Measurements from ENCODE around the gene CSTF2T. TPM values are rescaled to one million over a fixed set of nuclear protein-coding genes. Genes with fewer than 3 reads are reported as not detected.

CSTF2T gene
- total RNA-seq, 2 donors from 2014 or later, result 20.9 to 22.4 TPM

DNA sequence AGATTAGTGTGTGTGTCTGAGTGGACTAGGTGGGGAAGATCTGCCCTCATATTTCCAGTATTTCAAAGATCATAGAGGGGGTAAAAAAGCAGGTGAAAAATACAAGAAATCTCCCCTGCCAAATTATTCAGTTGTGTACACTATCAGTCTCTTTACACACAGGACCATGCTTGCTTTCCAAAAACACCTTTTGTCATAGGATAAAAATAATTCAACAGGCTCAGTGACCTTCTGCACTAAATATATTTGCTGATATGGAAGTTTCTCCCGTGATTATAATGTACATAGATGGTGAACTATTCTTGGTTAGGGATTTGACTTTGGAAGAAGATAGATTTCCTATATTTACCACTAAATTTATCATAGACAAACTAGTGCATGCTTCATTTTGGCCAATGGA, 24.6 kb upstream of the CSTF2T start:
- DNase-seq (ENCODE audit: low spot score), result no peak
- intact Hi-C loops (cut with DNase I), result no loop called here
- H3K27ac ChIP-seq, result no peak overlapping the region
- no peaks in the 10 kb centered on the region for H3K4me1 ChIP-seq (replicated peaks)
- WGBS, result 84% methylated on average over 1 of the region's 1 CpG
- no peak overlapping the region for H3K4me3 ChIP-seq
- no peaks in the 10 kb centered on the region for H3K27me3 ChIP-seq (replicated peaks; ENCODE audit: insufficient read depth)
- TF ChIP-seq POLR2AphosphoS5 (IDR thresholded peaks at IDR 0.05), result no peak
- no peaks in the 10 kb centered on the region for H3K9me3 ChIP-seq
- no peaks in the 10 kb centered on the region for H3K36me3 ChIP-seq

DNA sequence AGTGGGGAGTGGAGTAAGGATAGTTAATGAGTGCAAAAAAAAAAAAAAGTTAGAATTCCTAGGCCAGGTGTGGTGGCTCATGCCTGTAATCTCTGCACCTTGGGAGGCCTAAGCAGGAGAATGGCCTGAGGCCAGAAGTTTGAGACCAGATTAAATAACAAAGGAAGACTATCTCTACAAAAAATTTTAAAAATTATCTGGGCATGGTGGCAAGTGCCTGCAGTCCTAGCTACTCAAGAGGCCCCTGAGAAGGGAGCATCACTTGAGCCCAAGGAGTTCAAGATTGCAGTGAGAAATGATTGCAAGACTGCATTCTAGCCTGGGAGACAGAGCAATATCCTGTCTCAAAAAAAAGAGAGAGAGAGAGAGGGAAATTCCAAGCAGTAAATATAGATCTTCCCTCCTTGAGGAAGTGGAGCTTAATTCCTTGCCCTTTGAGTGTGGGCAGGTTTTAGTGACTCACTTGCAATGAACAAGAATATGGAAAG, 19.5 kb upstream of the CSTF2T start:
- DNase-seq (ENCODE audit: low spot score), result no peak
- no peak overlapping the region for H3K4me3 ChIP-seq
- H3K36me3 ChIP-seq, result no peaks in the 10 kb centered on the region
- intact Hi-C loops (cut with DNase I), result no loop called here
- no peaks in the 10 kb centered on the region for H3K27me3 ChIP-seq (replicated peaks; ENCODE audit: insufficient read depth)
- H3K4me1 ChIP-seq (replicated peaks), result no peaks in the 10 kb centered on the region
- no peaks in the 10 kb centered on the region for H3K9me3 ChIP-seq
- no peak overlapping the region for H3K27ac ChIP-seq
- TF ChIP-seq POLR2A (IDR thresholded peaks at IDR 0.05), result no peak
- TF ChIP-seq CTCF (IDR thresholded peaks at IDR 0.05), result no peak
- no peak for TF ChIP-seq POLR2AphosphoS5 (IDR thresholded peaks at IDR 0.05)

GRCh38 chr10:51716981-51717380, 17.6 kb upstream of the CSTF2T start:
- Histone ChIP-seq H3K4me1 (replicated peaks) (no peaks in the 10 kb centered on the region), H3K27ac (no peak overlapping the region), H3K4me3 (no peak overlapping the region), H3K36me3 (no peaks in the 10 kb centered on the region), H3K9me3 (no peaks in the 10 kb centered on the region), H3K27me3 (replicated peaks; ENCODE audit: insufficient read depth) (no peaks in the 10 kb centered on the region)
- TF ChIP-seq POLR2AphosphoS5 (IDR thresholded peaks at IDR 0.05) (no peak), CTCF (IDR thresholded peaks at IDR 0.05) (no peak), POLR2A (IDR thresholded peaks at IDR 0.05) (no peak)
- WGBS, result 65% methylated on average over 4 of the region's 4 CpGs
- intact Hi-C loops (cut with DNase I), result no loop called here
- DNase-seq (ENCODE audit: low spot score), result no peak

- DNase-seq (ENCODE audit: low spot score), result no peak
- TF ChIP-seq POLR2A (IDR thresholded peaks at IDR 0.05) (no peak), CTCF (IDR thresholded peaks at IDR 0.05) (no peak), POLR2AphosphoS5 (IDR thresholded peaks at IDR 0.05) (no peak)
- no peaks in the 10 kb centered on the region for H3K36me3 ChIP-seq
- no peaks in the 10 kb centered on the region for H3K4me1 ChIP-seq (replicated peaks)
- no peak overlapping the region for H3K27ac ChIP-seq
- no peak overlapping the region for H3K4me3 ChIP-seq
- WGBS, result 82% methylated on average over 1 of the region's 1 CpG
- H3K9me3 ChIP-seq, result no peaks in the 10 kb centered on the region
- H3K27me3 ChIP-seq (replicated peaks; ENCODE audit: insufficient read depth), result no peaks in the 10 kb centered on the region
- intact Hi-C loops (cut with DNase I), result no loop called here
These were observed 12.1 kb upstream of the CSTF2T start for GRCh38 chr10:51711519-51711891.

DNA sequence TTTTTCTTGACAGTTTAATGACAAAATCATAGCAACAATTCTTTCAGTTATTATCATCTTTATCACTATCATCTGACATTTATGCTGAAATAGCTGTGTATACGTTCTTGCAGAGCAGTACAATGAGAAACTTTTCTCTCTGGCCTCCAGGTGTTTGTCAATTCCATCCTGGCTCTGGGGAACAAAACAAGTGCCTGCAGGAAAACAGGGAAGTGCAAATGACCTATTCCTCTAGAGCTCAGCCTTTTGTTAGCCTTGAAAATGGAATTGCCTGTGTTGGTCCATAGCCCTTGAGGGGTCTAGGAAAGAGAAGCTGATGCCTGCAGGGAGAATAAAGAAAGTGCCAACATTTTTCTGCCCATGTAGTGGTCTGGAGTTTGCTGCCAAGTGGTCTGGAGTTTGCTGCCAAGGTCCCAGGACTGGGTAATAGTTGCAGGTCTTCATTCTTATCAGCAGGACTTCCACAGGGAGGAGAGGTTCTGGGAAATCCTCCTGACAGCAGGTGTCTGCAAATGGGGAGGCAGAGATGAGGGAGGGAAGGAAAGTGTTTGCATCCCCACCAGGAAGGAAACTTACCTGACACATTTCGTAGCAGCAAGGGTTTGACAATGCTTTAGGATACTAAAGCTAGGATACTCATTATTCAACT, 10.1 kb upstream of the CSTF2T start:
- Histone ChIP-seq H3K36me3 (no peaks in the 10 kb centered on the region), H3K4me3 (no peak overlapping the region), H3K27ac (no peak overlapping the region), H3K9me3 (no peaks in the 10 kb centered on the region), H3K27me3 (replicated peaks; ENCODE audit: insufficient read depth) (no peaks in the 10 kb centered on the region), H3K4me1 (replicated peaks) (no peaks in the 10 kb centered on the region)
- intact Hi-C loops (cut with DNase I), result no loop called here
- WGBS, result 76% methylated on average over 2 of the region's 2 CpGs
- TF ChIP-seq CTCF (IDR thresholded peaks at IDR 0.05) (no peak), POLR2AphosphoS5 (IDR thresholded peaks at IDR 0.05) (no peak), POLR2A (IDR thresholded peaks at IDR 0.05) (no peak)
- no peak for DNase-seq (ENCODE audit: low spot score)
